CD14-positive monocyte (primary cell): ENCODE results near the gene DRP2. TPM values are rescaled to one million over a fixed set of nuclear protein-coding genes. Genes with fewer than 3 reads are reported as not detected.

Experiments used
- DNase-seq, 3 donors: peaks; one replicate each; pipeline ENCODE4 v3.0.0-alpha.2; 2011 to 2022
- H2AFZ ChIP-seq: 2 replicates; pipeline ENCODE4 v1.6.0; 2012; ENCODE audit warnings: mild to moderate bottlenecking, low read depth, low read length, inconsistent platforms; ENCODE audit not compliant: insufficient read depth, poor library complexity, severe bottlenecking
- H3K27ac ChIP-seq, 2 donors: 1 replicate in 1 of 2; 2 replicates in 1 of 2; pipeline ENCODE4 v1.5.1; 2012 to 2013; ENCODE audit warnings: low read length in 2 of 2, control low read depth in 1 of 2, inconsistent platforms in 1 of 2, low read depth in 1 of 2, mild to moderate bottlenecking in 1 of 2
- H3K27me3 ChIP-seq, 2 donors: one replicate each; pipeline versions ENCODE4 v1.6.0 to v1.6.1; 2011 to 2013; ENCODE audit warnings: low read length in 2 of 2; ENCODE audit not compliant: control insufficient read depth in 2 of 2, insufficient read depth in 2 of 2
- H3K36me3 ChIP-seq, 2 donors: replicated peaks in 1 of 2; 1 replicate in 1 of 2; 2 replicates in 1 of 2; pipeline versions ENCODE4 v1.5.1 to v1.6.1; 2012 to 2013; ENCODE audit warnings: low read length in 2 of 2, control low read depth in 1 of 2, inconsistent platforms in 1 of 2, mild to moderate bottlenecking in 1 of 2; ENCODE audit not compliant: insufficient read depth in 2 of 2, control insufficient read depth in 1 of 2
- H3K4me1 ChIP-seq, 2 donors: 1 replicate in 1 of 2; 2 replicates in 1 of 2; pipeline versions ENCODE4 v1.5.1 to v1.6.1; 2012 to 2013; ENCODE audit warnings: low read length in 2 of 2, control low read depth in 1 of 2, inconsistent platforms in 1 of 2, mild to moderate bottlenecking in 1 of 2, moderate library complexity in 1 of 2; ENCODE audit not compliant: insufficient read depth in 2 of 2, control insufficient read depth in 1 of 2
- H3K4me2 ChIP-seq: replicated peaks from 2 replicates; pipeline ENCODE3; 2012; ENCODE audit warnings: low read length, moderate library complexity, mild to moderate bottlenecking; ENCODE audit not compliant: poor library complexity, severe bottlenecking; ENCODE audit errors: extremely low read depth
- H3K4me3 ChIP-seq, 3 experiments: fragments of 200-600 bp in 1 of 3; sonication (generic) in 1 of 3; replicated peaks in 1 of 3; 1 replicate in 2 of 3; 2 replicates in 1 of 3; pipeline ENCODE4 v1.5.1; 2011 to 2013; ENCODE audit warnings: low read length in 3 of 3, mild to moderate bottlenecking in 3 of 3, control low read depth in 2 of 3, low read depth in 2 of 3, inconsistent platforms in 1 of 3, moderate library complexity in 1 of 3
- H3K79me2 ChIP-seq: 2 replicates; pipeline ENCODE4 v1.6.0; 2012; ENCODE audit warnings: mild to moderate bottlenecking, control low read depth, inconsistent platforms, low read length, moderate library complexity; ENCODE audit not compliant: insufficient read depth
- H3K9ac ChIP-seq: 2 replicates; pipeline ENCODE4 v1.6.0; 2017; ENCODE audit warnings: low read length, mild to moderate bottlenecking; ENCODE audit not compliant: insufficient read depth, poor library complexity, severe bottlenecking
- H3K9me3 ChIP-seq, 2 donors: replicated peaks in 1 of 2; 1 replicate in 1 of 2; 2 replicates in 1 of 2; pipeline versions ENCODE4 v1.5.1 to v1.6.1; 2012 to 2013; ENCODE audit warnings: low read length in 2 of 2, control low read depth in 1 of 2; ENCODE audit not compliant: control insufficient read depth in 1 of 2, insufficient read depth in 1 of 2
- H4K20me1 ChIP-seq: 2 replicates; pipeline ENCODE4 v1.6.0; 2012; ENCODE audit warnings: mild to moderate bottlenecking, low read length, control low read depth, moderate library complexity; ENCODE audit not compliant: insufficient read depth
- H3K27ac Mint-ChIP-seq, 7 donors: one replicate each; pipeline ENCODE4 v1.8.0; 2020; ENCODE audit warnings: mild to moderate bottlenecking in 7 of 7, mixed read lengths in 7 of 7, moderate library complexity in 6 of 7, inconsistent platforms in 2 of 7
- H3K27me3 Mint-ChIP-seq, 3 donors: one replicate each; pipeline ENCODE4 v1.8.0; 2021 to 2022; ENCODE audit warnings: low read depth in 3 of 3, mild to moderate bottlenecking in 3 of 3, mixed read lengths in 3 of 3, moderate library complexity in 3 of 3, inconsistent platforms in 1 of 3
- H3K36me3 Mint-ChIP-seq, 2 donors: one replicate each; pipeline ENCODE4 v1.8.0; 2020; ENCODE audit warnings: mixed read lengths in 2 of 2, inconsistent platforms in 1 of 2, mild to moderate bottlenecking in 1 of 2
- H3K4me1 Mint-ChIP-seq: one replicate; pipeline ENCODE4 v1.8.0; 2020; ENCODE audit warnings: mild to moderate bottlenecking, mixed read lengths
- H3K4me3 Mint-ChIP-seq, 2 donors: one replicate each; pipeline ENCODE4 v1.8.0; 2020; ENCODE audit warnings: mild to moderate bottlenecking in 2 of 2, mixed read lengths in 2 of 2, moderate library complexity in 1 of 2
- H3K9me3 Mint-ChIP-seq, 7 donors: one replicate each; pipeline ENCODE4 v1.8.0; 2020 to 2022; ENCODE audit warnings: mixed read lengths in 7 of 7, mild to moderate bottlenecking in 6 of 7, moderate library complexity in 6 of 7, inconsistent platforms in 2 of 7
- CTCF ChIP-seq: fragments of 200-600 bp; IDR thresholded peaks from one replicate; pipeline ENCODE4 v1.8.0; 2022; ENCODE audit warnings: antibody characterized with exemption, mild to moderate bottlenecking
- WGBS: methylation state at CpG from one replicate; pipeline ENCODE4 v1.1.5; 2013; ENCODE audit warnings: missing lambda C conversion rate; ENCODE audit not compliant: insufficient coverage; 5-methylcytosine and 5-hydroxymethylcytosine counted together
- intact Hi-C, 2 donors: fragments of 100-400 bp; cut with micrococcal nuclease; formaldehyde crosslinking; loops; one replicate each; pipeline versions ENCODE4 v1.15.0 to v1.15.1; 2023
- polyA plus RNA-seq, 3 donors: library from polyadenylated mRNA; depleted of rRNA in 1 of 3; unstranded in 2 of 3; stranded (reverse) in 1 of 3; fragments of 300-500 nt in 2 of 3; fragments of >200 nt in 1 of 3; fragmentation: Illumina TruSeq in 2 of 3; gene quantifications; 1 replicate in 2 of 3; 2 replicates in 1 of 3; pipeline ENCODE4 v1.2.3, GENCODE V29; 2012 to 2021

Gene DRP2
- polyA plus RNA-seq, 3 donors, result not detected

- H3K9me3 Mint-ChIP-seq, result peaks cover 0 to 2% (median 0%) of the 10 kb centered on the region in 7 donors
- Histone ChIP-seq H3K4me1 (no peaks in the 10 kb centered on the region), H3K9me3 (no peaks in the 10 kb centered on the region), H3K27me3 (no peaks in the 10 kb centered on the region), H3K27ac (no peak overlapping the region), H3K9ac (no peak overlapping the region), H4K20me1 (no peaks in the 10 kb centered on the region), H3K36me3 (no peaks in the 10 kb centered on the region), H3K79me2 (no peaks in the 10 kb centered on the region), H3K4me2 (no peak overlapping the region), H2AFZ (no peak overlapping the region), H3K4me3 (no peak overlapping the region)
- no peak for DNase-seq
- H3K27me3 Mint-ChIP-seq, result peaks cover 0 to 1% (median 0%) of the 10 kb centered on the region in 3 donors
- intact Hi-C loops, result no loop called here
- TF ChIP-seq CTCF, result no peak
- H3K27ac Mint-ChIP-seq, result no peak overlapping the region
- H3K4me1 Mint-ChIP-seq, result no peaks in the 10 kb centered on the region
- no CpG with 5 or more reads among the region's 9 CpGs for WGBS
- no peaks in the 10 kb centered on the region for H3K36me3 Mint-ChIP-seq
- H3K4me3 Mint-ChIP-seq, result no peak overlapping the region
These were observed 21.9 kb downstream of the DRP2 start for GRCh38 chrX:101241531-101241930.

- Histone ChIP-seq H3K9me3 (no peaks in the 10 kb centered on the region), H2AFZ (no peak overlapping the region), H3K4me2 (no peak overlapping the region), H4K20me1 (no peaks in the 10 kb centered on the region), H3K36me3 (no peaks in the 10 kb centered on the region), H3K79me2 (no peaks in the 10 kb centered on the region), H3K4me3 (no peak overlapping the region), H3K4me1 (no peaks in the 10 kb centered on the region), H3K27ac (no peak overlapping the region), H3K27me3 (no peaks in the 10 kb centered on the region), H3K9ac (no peak overlapping the region)
- Mint-ChIP-seq H3K36me3 (no peaks in the 10 kb centered on the region), H3K27me3 (peaks cover 0 to 7% (median 0%) of the 10 kb centered on the region in 3 donors), H3K9me3 (no peaks in the 10 kb centered on the region), H3K4me1 (no peaks in the 10 kb centered on the region), H3K4me3 (no peak overlapping the region), H3K27ac (no peak overlapping the region)
- no peak for TF ChIP-seq CTCF
- DNase-seq, result no peak
- WGBS, result no CpG with 5 or more reads among the region's 2 CpGs
- intact Hi-C loops, result no loop called here
These were observed 33.0 kb downstream of the DRP2 start for GRCh38 chrX:101252634-101253033.
